Measurements from ENCODE around the gene KLHL40. TPM values are rescaled to one million over a fixed set of nuclear protein-coding genes. Genes with fewer than 3 reads are reported as not detected.

KLHL40 gene
- total RNA-seq, 1 experiment from 2014 or later, result not detected

DNA sequence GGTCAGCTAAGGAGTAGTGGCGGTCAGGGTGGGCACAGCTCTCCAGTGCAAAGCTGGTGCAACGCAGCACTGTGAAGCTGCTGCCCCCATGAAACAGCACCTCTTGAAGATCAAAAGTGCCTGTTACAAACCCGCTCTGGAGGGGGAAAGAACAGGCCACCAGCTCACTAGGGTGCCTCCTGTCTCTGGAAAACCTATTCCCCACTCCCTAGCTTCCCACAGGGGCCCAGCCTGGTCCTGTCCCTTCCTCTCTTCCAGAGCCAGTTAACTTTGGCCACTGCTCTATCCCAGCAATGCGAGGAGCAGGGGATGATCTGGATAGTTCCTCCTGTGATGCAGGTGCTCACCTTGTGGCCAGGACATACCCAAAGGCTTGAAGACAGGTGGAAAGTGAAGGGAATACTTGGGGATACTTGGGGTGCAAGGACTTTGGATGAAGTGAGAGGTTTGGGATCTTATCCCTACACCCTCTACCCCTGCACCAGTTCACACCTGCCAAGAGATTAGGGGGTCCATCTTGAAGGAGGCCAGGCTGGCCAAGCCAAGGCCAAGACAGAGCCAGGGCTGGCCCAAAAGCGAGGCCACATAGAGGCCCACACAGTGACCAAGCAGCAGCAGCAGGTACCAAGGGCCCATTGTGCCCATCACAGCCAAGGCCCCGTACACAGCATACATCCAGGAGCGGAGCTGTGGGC lies 13.0 kb downstream of the KLHL40 start:
- Histone ChIP-seq H3K4me2 (ENCODE audit: insufficient read depth, insufficient read length, low read length) (no peak overlapping the region), H3K9me3 (ENCODE audit: control insufficient read depth, low read depth, low read length) (no peaks in the 10 kb centered on the region), H2BK20ac (ENCODE audit: low read depth, low read length, poor library complexity, severe bottlenecking) (no peak overlapping the region), H3K18ac (ENCODE audit: insufficient read length, low read depth, low read length) (no peak overlapping the region), H3K23ac (ENCODE audit: insufficient read length, low read depth, low read length) (no peak overlapping the region), H3K4me1 (ENCODE audit: insufficient read depth, low read length) (no peaks in the 10 kb centered on the region), H2BK5ac (ENCODE audit: insufficient read length, low read length) (no peak overlapping the region), H3K56ac (ENCODE audit: insufficient read length, low read depth, low read length) (no peak overlapping the region), H2BK15ac (ENCODE audit: low read depth, low read length) (no peak overlapping the region), H3K4ac (ENCODE audit: low read depth, low read length) (no peak overlapping the region), H4K5ac (ENCODE audit: insufficient read length, low read depth, low read length) (no peak overlapping the region), H3K23me2 (ENCODE audit: insufficient read length, low read depth, low read length, poor library complexity, severe bottlenecking) (no peaks in the 10 kb centered on the region), H2BK120ac (ENCODE audit: low read depth, low read length, poor library complexity, severe bottlenecking) (no peak overlapping the region), H3K14ac (ENCODE audit: insufficient read depth, low read length) (no peak overlapping the region), H3K79me2 (ENCODE audit: insufficient read depth, low read length) (no peaks in the 10 kb centered on the region), H4K8ac (replicated peaks; ENCODE audit: insufficient read length, low read depth, low read length) (no peak overlapping the region), H3K27ac (ENCODE audit: insufficient read length, low read depth, low read length) (no peak overlapping the region), H2BK12ac (ENCODE audit: insufficient read length, low read depth, low read length) (no peak overlapping the region), H2AFZ (ENCODE audit: low read length) (no peak overlapping the region), H3T11ph (ENCODE audit: low read length) (no peak overlapping the region), H3K79me1 (ENCODE audit: insufficient read depth, low read depth, low read length, poor library complexity, severe bottlenecking) (no peaks in the 10 kb centered on the region), H3K27me3 (ENCODE audit: insufficient read depth, low read length) (no peaks in the 10 kb centered on the region; the same call in 1 of the 2 replicates), H3K9ac (ENCODE audit: extremely low read depth, insufficient read length, low read length) (no peak overlapping the region), H4K20me1 (ENCODE audit: control insufficient read depth, insufficient read depth, insufficient read length) (no peaks in the 10 kb centered on the region), H2AK5ac (ENCODE audit: insufficient read length, low read length) (no peak overlapping the region), H4K91ac (ENCODE audit: insufficient read length, low read depth, low read length) (no peak overlapping the region)
- no peaks in the 10 kb centered on the region for H3K27me3 Mint-ChIP-seq (ENCODE audit: low read depth)
- H3K9me3 Mint-ChIP-seq, result no peaks in the 10 kb centered on the region
- H3K4me1 Mint-ChIP-seq, result peaks cover 11 to 19% of the 10 kb centered on the region in 2 experiments
- no peak overlapping the region for H3K27ac Mint-ChIP-seq
- TF ChIP-seq, protein P1, sequence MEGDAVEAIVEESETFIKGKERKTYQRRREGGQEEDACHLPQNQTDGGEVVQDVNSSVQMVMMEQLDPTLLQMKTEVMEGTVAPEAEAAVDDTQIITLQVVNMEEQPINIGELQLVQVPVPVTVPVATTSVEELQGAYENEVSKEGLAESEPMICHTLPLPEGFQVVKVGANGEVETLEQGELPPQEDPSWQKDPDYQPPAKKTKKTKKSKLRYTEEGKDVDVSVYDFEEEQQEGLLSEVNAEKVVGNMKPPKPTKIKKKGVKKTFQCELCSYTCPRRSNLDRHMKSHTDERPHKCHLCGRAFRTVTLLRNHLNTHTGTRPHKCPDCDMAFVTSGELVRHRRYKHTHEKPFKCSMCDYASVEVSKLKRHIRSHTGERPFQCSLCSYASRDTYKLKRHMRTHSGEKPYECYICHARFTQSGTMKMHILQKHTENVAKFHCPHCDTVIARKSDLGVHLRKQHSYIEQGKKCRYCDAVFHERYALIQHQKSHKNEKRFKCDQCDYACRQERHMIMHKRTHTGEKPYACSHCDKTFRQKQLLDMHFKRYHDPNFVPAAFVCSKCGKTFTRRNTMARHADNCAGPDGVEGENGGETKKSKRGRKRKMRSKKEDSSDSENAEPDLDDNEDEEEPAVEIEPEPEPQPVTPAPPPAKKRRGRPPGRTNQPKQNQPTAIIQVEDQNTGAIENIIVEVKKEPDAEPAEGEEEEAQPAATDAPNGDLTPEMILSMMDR (conservative IDR thresholded peaks at IDR 0.05), result no peak
- H3K36me3 Mint-ChIP-seq (ENCODE audit: insufficient read depth in 1 of 3, low read depth in 3 of 3), result no peaks in the 10 kb centered on the region
- WGBS (ENCODE audit: extremely low coverage, insufficient read length, low lambda C conversion rate), result no CpG with 5 or more reads among the region's 7 CpGs
- no peak overlapping the region for H3K4me3 Mint-ChIP-seq
- no peak for DNase-seq

Data from H9 (cell line).